NCI-H2227 treated with DMSO at 0.1 percent for 48 hours (cell line): Measurements from ENCODE around the gene TMEM39A.

ENCODE experiments used
- DNase-seq: peaks from one replicate; lab custom pipeline; 2025; lab: John Stamatoyannopoulos, UW

The TMEM39A gene

GRCh38 chr3:119400466-119400865, 62.9 kb downstream of the TMEM39A start:
- DNase-seq, result no peak

- DNase-seq, result no peak
These were observed 66.5 kb downstream of the TMEM39A start for GRCh38 chr3:119396870-119397269.

GRCh38 chr3:119395923-119396358, 67.5 kb downstream of the TMEM39A start:
- DNase-seq, result no peak

- DNase-seq, result no peak
These were observed 74.8 kb downstream of the TMEM39A start for GRCh38 chr3:119388577-119388976.

GRCh38 chr3:119382134-119382533, 81.3 kb downstream of the TMEM39A start:
- no peak for DNase-seq

GRCh38 chr3:119380697-119381096, 82.7 kb downstream of the TMEM39A start:
- DNase-seq, result no peak
